Keratinocyte (primary cell): Measurements from ENCODE around the gene MDM2. TPM values are rescaled to one million over a fixed set of nuclear protein-coding genes. Genes with fewer than 3 reads are reported as not detected.

Source experiments
- DNase-seq: peaks from one replicate; pipeline ENCODE4 v3.0.0-alpha.2; 2011; ENCODE audit warnings: low read depth, missing footprints, low spot score
- FAIRE-seq: peaks from 2 replicates; lab custom pipeline; 2011; peaks lifted over from hg19 to GRCh38; lab: Jason Lieb, UNC
- H2AFZ ChIP-seq: 2 replicates; pipeline ENCODE4 v1.6.0; 2012; ENCODE audit warnings: low read length, control low read depth, inconsistent platforms; ENCODE audit not compliant: control insufficient read depth
- H3K27ac ChIP-seq: 2 replicates; pipeline ENCODE4 v1.5.1; 2011; ENCODE audit warnings: low read length; ENCODE audit not compliant: control insufficient read depth, insufficient read depth
- H3K27me3 ChIP-seq: 3 replicates; pipeline ENCODE4 v1.6.0; 2011; ENCODE audit warnings: low read length; ENCODE audit not compliant: control insufficient read depth, insufficient read depth; ENCODE audit errors: extremely low read depth
- H3K36me3 ChIP-seq, 2 experiments: 2 replicates in 1 of 2; 3 replicates in 1 of 2; pipeline ENCODE4 v1.5.1; 2011; ENCODE audit warnings: low read length in 2 of 2, mild to moderate bottlenecking in 1 of 2; ENCODE audit not compliant: control insufficient read depth in 2 of 2, insufficient read depth in 2 of 2; ENCODE audit errors: extremely low read depth in 1 of 2
- H3K4me1 ChIP-seq: 3 replicates; pipeline ENCODE4 v1.5.1; 2011; ENCODE audit warnings: low read length; ENCODE audit not compliant: control insufficient read depth, insufficient read depth; ENCODE audit errors: extremely low read depth
- H3K4me2 ChIP-seq: 3 replicates; pipeline ENCODE4 v1.6.0; 2011; ENCODE audit warnings: low read depth, low read length; ENCODE audit not compliant: control insufficient read depth, insufficient read depth; ENCODE audit errors: extremely low read depth
- H3K4me3 ChIP-seq, 3 experiments: fragments of 200-600 bp in 1 of 3; sonication (generic) in 1 of 3; 2 replicates in 2 of 3; 3 replicates in 1 of 3; pipeline ENCODE4 v1.5.1; 2011 to 2016; ENCODE audit warnings: low read length in 3 of 3, mild to moderate bottlenecking in 3 of 3, control low read depth in 2 of 3, inconsistent platforms in 1 of 3, low read depth in 1 of 3, mixed read lengths in 1 of 3, mixed run types in 1 of 3, moderate library complexity in 1 of 3; ENCODE audit not compliant: control insufficient read depth in 2 of 3, insufficient read depth in 2 of 3; ENCODE audit errors: extremely low read depth in 1 of 3
- H3K79me2 ChIP-seq: 2 replicates; pipeline ENCODE4 v1.6.0; 2012; ENCODE audit warnings: low read length; ENCODE audit not compliant: control insufficient read depth, insufficient read depth
- H3K9ac ChIP-seq: 3 replicates; pipeline ENCODE4 v1.6.0; 2011; ENCODE audit warnings: low read length; ENCODE audit not compliant: control insufficient read depth, insufficient read depth; ENCODE audit errors: extremely low read depth
- H3K9me1 ChIP-seq: 3 replicates; pipeline ENCODE4 v1.6.0; 2011; ENCODE audit warnings: low read length; ENCODE audit not compliant: control insufficient read depth, insufficient read depth; ENCODE audit errors: extremely low read depth
- H3K9me3 ChIP-seq: 2 replicates; pipeline ENCODE4 v1.5.1; 2012; ENCODE audit warnings: low read depth, low read length; ENCODE audit not compliant: control insufficient read depth
- H4K20me1 ChIP-seq: 3 replicates; pipeline ENCODE4 v1.6.0; 2011; ENCODE audit warnings: low read length; ENCODE audit not compliant: control insufficient read depth, insufficient read depth; ENCODE audit errors: extremely low read depth
- CTCF ChIP-seq, 3 experiments: IDR thresholded peaks in 1 of 3; conservative IDR thresholded peaks in 1 of 3; optimal IDR thresholded peaks in 1 of 3; 2 replicates in 2 of 3; 3 replicates in 1 of 3; pipeline versions ENCODE3 to v1.5.1; 2011; ENCODE audit warnings: low read length in 3 of 3, mild to moderate bottlenecking in 3 of 3, moderate library complexity in 2 of 3, control low read depth in 1 of 3, inconsistent platforms in 1 of 3; ENCODE audit not compliant: insufficient read depth in 2 of 3; ENCODE audit errors: extremely low read depth in 1 of 3
- EZH2 ChIP-seq: IDR thresholded peaks from one replicate; pipeline ENCODE4 v1.6.1; 2012; ENCODE audit warnings: inconsistent platforms, mild to moderate bottlenecking, low read length, moderate library complexity
- dilution Hi-C: fragments of 300-500 bp; cut with MboI; formaldehyde crosslinking; loops from one replicate; pipeline ENCODE4 v1.7.0; 2020; ENCODE audit warnings: low sequenced_read_pairs; ENCODE audit not compliant: extremely low pct_ligation_motif_present
- polyA plus RNA-seq, 5 experiments: library from polyadenylated mRNA; depleted of rRNA in 3 of 5; stranded (reverse) in 3 of 5; stranded (forward) in 1 of 5; unstranded in 1 of 5; fragments of >200 nt; gene quantifications; 1 replicate in 1 of 5; 2 replicates in 3 of 5; 3 replicates in 1 of 5; pipeline versions ENCODE4 v1.2.1 to v1.2.3, GENCODE V29; 2011 to 2012; ENCODE audit warnings: missing spikeins in 2 of 5, low read depth in 1 of 5, low replicate concordance in 1 of 5

The MDM2 gene
- polyA plus RNA-seq, 1 donor (not counting 4 experiments of a cell fraction or from before 2014, with no cell fraction given): 55.0 TPM

GRCh38 chr12:68824131-68824530 lies 16.2 kb downstream of the MDM2 start:
- H3K27ac ChIP-seq: no peak overlapping the region
- dilution Hi-C loops: no loop called here
- TF ChIP-seq CTCF (optimal IDR thresholded peaks at IDR 0.05 in 1 of 3, IDR thresholded peaks at IDR 0.05 in 1 of 3, conservative IDR thresholded peaks at IDR 0.05 in 1 of 3; ENCODE audit: extremely low read depth in 1 of 3, insufficient read depth in 2 of 3, low read length in 3 of 3): no peak

GRCh38 chr12:68824597-68825250 lies 16.7 kb downstream of the MDM2 start:
- no peak overlapping the region for H3K27ac ChIP-seq
- H3K9me3 ChIP-seq: no peaks in the 10 kb centered on the region
- no peak for TF ChIP-seq EZH2
- TF ChIP-seq CTCF (optimal IDR thresholded peaks at IDR 0.05 in 1 of 3, IDR thresholded peaks at IDR 0.05 in 1 of 3, conservative IDR thresholded peaks at IDR 0.05 in 1 of 3; ENCODE audit: extremely low read depth in 1 of 3, insufficient read depth in 2 of 3, low read length in 3 of 3): no peak
- H3K4me1 ChIP-seq: no peaks in the 10 kb centered on the region
- peaks cover 16% of the 10 kb centered on the region for H3K79me2 ChIP-seq
- no peaks in the 10 kb centered on the region for H3K9me1 ChIP-seq
- no peak overlapping the region for H3K4me3 ChIP-seq
- no peak overlapping the region for H3K9ac ChIP-seq
- dilution Hi-C loops: no loop called here
- no peaks in the 10 kb centered on the region for H4K20me1 ChIP-seq
- H3K4me2 ChIP-seq: no peak overlapping the region
- H3K36me3 ChIP-seq: peaks cover 17 to 33% of the 10 kb centered on the region in 2 experiments
- no peak overlapping the region for H2AFZ ChIP-seq
- no peaks in the 10 kb centered on the region for H3K27me3 ChIP-seq
- no peak for DNase-seq
- no peak for FAIRE-seq

More at GRCh38 chr12:68824131-68824530, 16.2 kb downstream of the MDM2 start:
- no peak overlapping the region for H3K4me2 ChIP-seq
- H3K9ac ChIP-seq: no peak overlapping the region
- H4K20me1 ChIP-seq: no peaks in the 10 kb centered on the region
- H3K36me3 ChIP-seq: peaks cover 17 to 33% of the 10 kb centered on the region in 2 experiments
- no peak overlapping the region for H3K4me3 ChIP-seq
- FAIRE-seq (no peak), DNase-seq (no peak)
- no peaks in the 10 kb centered on the region for H3K9me3 ChIP-seq
- no peak overlapping the region for H2AFZ ChIP-seq
- H3K9me1 ChIP-seq: no peaks in the 10 kb centered on the region
- H3K27me3 ChIP-seq: no peaks in the 10 kb centered on the region
- no peaks in the 10 kb centered on the region for H3K4me1 ChIP-seq
- peaks cover 19% of the 10 kb centered on the region for H3K79me2 ChIP-seq
